Measurements from ENCODE around the gene RPS16. TPM values are rescaled to one million over a fixed set of nuclear protein-coding genes. Genes with fewer than 3 reads are reported as not detected.

The RPS16 gene
- total and polyA plus RNA-seq, 9 of the 15 experiments (the other 6 are each of a cell fraction or from before 2014, with no cell fraction given), result 82.6 to 3,671 (median 2,204) TPM

GRCh38 chr19:39420769-39421168 lies 15.0 kb downstream of the RPS16 start:
- 87% methylated on average over 10 of the region's 15 CpGs for WGBS (ENCODE audit: insufficient coverage, low coverage, missing lambda C conversion rate)
- BruUV-seq (replicated peaks), result no TSS peak
- H4K20me1 ChIP-seq (replicated peaks; ENCODE audit: control insufficient read depth, insufficient read depth, low read length), result no peaks in the 10 kb centered on the region

More at GRCh38 chr19:39420769-39421168, 15.0 kb downstream of the RPS16 start:
- Histone ChIP-seq H3K27me3 (ENCODE audit: control insufficient read depth in 2 of 2, insufficient read depth in 2 of 2, low read length in 2 of 2) (no peaks in the 10 kb centered on the region), H3K9ac (ENCODE audit: insufficient read depth in 1 of 2, low read depth in 2 of 2, low read length in 2 of 2) (0 out of 4 replicates have a peak overlapping the region, but pooled peaks of 1 of the 2 experiments have one; percentile 1), H3K9me1 (ENCODE audit: control insufficient read depth, insufficient read depth, low read length) (no peaks in the 10 kb centered on the region), H2AFZ (ENCODE audit: low read depth, low read length) (no peak overlapping the region), H3K27ac (ENCODE audit: extremely low read depth, low read depth, low read length) (no peak overlapping the region), H3K4me2 (ENCODE audit: insufficient read depth, low read length) (no peak overlapping the region), H3K4me3 (no peak overlapping the region), H3K4me1 (replicated peaks in 1 of 2; ENCODE audit: control insufficient read depth in 2 of 2, insufficient read depth in 2 of 2, low read length in 2 of 2) (peaks cover 0 to 23% of the 10 kb centered on the region in 2 experiments; a peak in 2 of 5 replicates), H3K9me3 (replicated peaks; ENCODE audit: control insufficient read depth, insufficient read depth, low read depth, low read length) (no peaks in the 10 kb centered on the region), H3K36me3 (ENCODE audit: control insufficient read depth, insufficient read depth, low read length) (peaks cover 37% of the 10 kb centered on the region; the same call in 2 of the 3 replicates), H3K79me2 (ENCODE audit: control insufficient read depth, insufficient read depth, low read length) (no peaks in the 10 kb centered on the region)
- ChIA-PET POLR2A (interaction anchor here (9.1 kb wide), 1 partner anchor 13 kb away, joined by 141 read pairs; the partner anchor contains the start of gene RPS16), CTCF (ENCODE audit: low intra/inter-chr PET ratio) (no interaction called here)
- FAIRE-seq, result no peak
- peak; percentile 11; the same call in 1 of the 3 replicates for ATAC-seq
- in situ Hi-C loops (cut with MboI) (no loop called here), intact Hi-C loops (cut with micrococcal nuclease) (no loop called here)
- TF ChIP-seq ELF4 (CRISPR knock-in tag; IDR thresholded peaks at IDR 0.05) (no peak), RBFOX2 (IDR thresholded peaks at IDR 0.05; ENCODE audit: low read depth, low read length) (peak; percentile 36; the same call in 1 of the 2 replicates), THAP7 (CRISPR knock-in tag; IDR thresholded peaks at IDR 0.05) (no peak), ZBTB8A (IDR thresholded peaks at IDR 0.05; ENCODE audit: partially characterized antibody) (no peak), MEF2D (tag; conservative IDR thresholded peaks at IDR 0.05; ENCODE audit: low read depth) (no peak), FIP1L1 (IDR thresholded peaks at IDR 0.05; ENCODE audit: low read depth, low read length, poor library complexity, severe bottlenecking) (no peak), FOSL1 (tag; conservative IDR thresholded peaks at IDR 0.05) (no peak)
- no peak for DNase-seq (ENCODE audit: extremely low read depth in 1 of 4, low spot score in 3 of 4)

Data from K562 (cell line).